K562 (cell line): ENCODE data around the gene MPHOSPH6. TPM values are rescaled to one million over a fixed set of nuclear protein-coding genes. Genes with fewer than 3 reads are reported as not detected.
A peak's percentile ranks its signal among the peaks of the same experiment; 100 is the strongest.
"Not testable (repeated sequence)": the region's sequence is repeated elsewhere in the genome, so short reads cannot be mapped to it uniquely, and the experiment has no call there.

Source experiments
- ATAC-seq: fragments of 200-7000 bp; cut with Tn5 transposase; 3 replicates; pipeline ENCODE4 v1.9.1; 2020; ENCODE audit warnings: moderate library complexity
- BruUV-seq: library from RNA; stranded (reverse); fragments of 400-500 nt; replicated peaks from 2 replicates; lab custom pipeline; 2021; lab: Mats Ljungman, UMichigan
- CTCF ChIA-PET: fragments of 300-600 bp; formaldehyde crosslinking; extraction: SDS; loops from one replicate; lab custom pipeline; 2021; ENCODE audit warnings: low intra/inter-chr PET ratio; lab: Yijun Ruan, JAX
- POLR2A ChIA-PET: fragments of 300-600, 350-650 bp; sonication (Branson Sonifier 250); formaldehyde crosslinking; extraction: SDS; loops from one replicate; lab custom pipeline; 2021; ENCODE audit warnings: antibody characterized with exemption, inconsistent platforms; lab: Yijun Ruan, JAX
- DNase-seq, 4 experiments: peaks; one replicate each; pipeline versions ENCODE4 v3.0.0 to v3.0.0-alpha.2; 2011 to 2018; ENCODE audit warnings: low spot score in 3 of 4, mixed read lengths in 3 of 4; ENCODE audit errors: extremely low read depth in 1 of 4
- FAIRE-seq: peaks from 2 replicates; lab custom pipeline; 2011; peaks lifted over from hg19 to GRCh38; lab: Jason Lieb, UNC
- H2AFZ ChIP-seq: 2 replicates; pipeline ENCODE4 v1.6.0; 2011; ENCODE audit warnings: low read depth, low read length, control low read depth, inconsistent platforms
- H3K27ac ChIP-seq: fragments of 200-600 bp; 3 replicates; pipeline ENCODE4 v1.8.0; 2011; ENCODE audit warnings: low read depth, mild to moderate bottlenecking, control low read depth, inconsistent platforms, low read length, moderate library complexity, mixed read lengths; ENCODE audit errors: extremely low read depth
- H3K27me3 ChIP-seq, 2 experiments: fragments of 300-600 bp in 1 of 2; 2 replicates in 1 of 2; 3 replicates in 1 of 2; pipeline versions ENCODE4 v1.6.0 to v1.8.0; 2011; ENCODE audit warnings: inconsistent platforms in 2 of 2, low read length in 2 of 2, mild to moderate bottlenecking in 1 of 2, mixed read lengths in 1 of 2, moderate library complexity in 1 of 2; ENCODE audit not compliant: control insufficient read depth in 2 of 2, insufficient read depth in 2 of 2
- H3K36me3 ChIP-seq: fragments of 300-600 bp; 3 replicates; pipeline ENCODE4 v1.8.0; 2011; ENCODE audit warnings: mild to moderate bottlenecking, low read length, inconsistent platforms; ENCODE audit not compliant: control insufficient read depth, insufficient read depth
- H3K4me1 ChIP-seq, 2 experiments: fragments of 200-600 bp in 1 of 2; replicated peaks in 1 of 2; 2 replicates in 1 of 2; 3 replicates in 1 of 2; pipeline versions ENCODE4 v1.5.1 to v1.8.0; 2011; ENCODE audit warnings: inconsistent platforms in 2 of 2, low read length in 2 of 2, mild to moderate bottlenecking in 1 of 2, mixed read lengths in 1 of 2, moderate library complexity in 1 of 2; ENCODE audit not compliant: control insufficient read depth in 2 of 2, insufficient read depth in 2 of 2
- H3K4me2 ChIP-seq: 2 replicates; pipeline ENCODE4 v1.6.1; 2011; ENCODE audit warnings: low read length, control low read depth, inconsistent platforms, mixed read lengths; ENCODE audit not compliant: insufficient read depth
- H3K4me3 ChIP-seq: fragments of 200-600 bp; sonication (generic), shearing (Covaris generic); 2 replicates; pipeline ENCODE4 v1.5.1; 2016; ENCODE audit warnings: control low read depth, inconsistent platforms
- H3K79me2 ChIP-seq: fragments of 200-600 bp; 3 replicates; pipeline ENCODE4 v1.8.0; 2011; ENCODE audit warnings: low read length, inconsistent platforms; ENCODE audit not compliant: control insufficient read depth, insufficient read depth
- H3K9ac ChIP-seq, 2 experiments: 2 replicates each; pipeline versions ENCODE4 v1.6.0 to v1.6.1; 2011; ENCODE audit warnings: low read depth in 2 of 2, low read length in 2 of 2, control low read depth in 1 of 2, inconsistent platforms in 1 of 2, mild to moderate bottlenecking in 1 of 2, mixed read lengths in 1 of 2; ENCODE audit not compliant: insufficient read depth in 1 of 2
- H3K9me1 ChIP-seq: one replicate; pipeline ENCODE4 v1.6.0; 2011; ENCODE audit warnings: inconsistent platforms, mild to moderate bottlenecking, low read length, moderate library complexity; ENCODE audit not compliant: control insufficient read depth, insufficient read depth
- H3K9me3 ChIP-seq: replicated peaks from 2 replicates; pipeline ENCODE4 v1.5.1; 2011; ENCODE audit warnings: low read depth, low read length, inconsistent platforms; ENCODE audit not compliant: control insufficient read depth, insufficient read depth
- H4K20me1 ChIP-seq: replicated peaks from 2 replicates; pipeline ENCODE4 v1.6.1; 2011; ENCODE audit warnings: low read length, inconsistent platforms, mixed read lengths; ENCODE audit not compliant: control insufficient read depth, insufficient read depth
- COPS2 ChIP-seq: fragments of 450-650 bp; conservative IDR thresholded peaks from 2 replicates; pipeline ENCODE4 v1.6.1; 2016; ENCODE audit warnings: mild to moderate bottlenecking, moderate library complexity
- DMBX1 ChIP-seq: fragments of 250-450 bp; sonication (Bioruptor Pico); IDR thresholded peaks from 2 replicates; pipeline ENCODE4 v1.8.0; 2022; ENCODE audit warnings: inconsistent platforms, mild to moderate bottlenecking, moderate library complexity, borderline replicate concordance
- RFX1 ChIP-seq: fragments of 450-650 bp; IDR thresholded peaks from 2 replicates; pipeline ENCODE4 v1.6.1; 2016; ENCODE audit warnings: mild to moderate bottlenecking, moderate library complexity
- SNIP1 ChIP-seq: fragments of 450-650 bp; IDR thresholded peaks from 2 replicates; pipeline ENCODE4 v1.7.1; 2017; ENCODE audit warnings: low read depth, mild to moderate bottlenecking
- WGBS: fragments of 100-300 bp; shearing (Covaris generic); methylation state at CpG from one replicate; pipeline ENCODE4 v1.1.6; 2016; ENCODE audit warnings: low coverage, mixed read lengths; ENCODE audit not compliant: insufficient coverage; ENCODE audit errors: missing lambda C conversion rate; 5-methylcytosine and 5-hydroxymethylcytosine counted together
- in situ Hi-C: fragments of 300-500 bp; cut with MboI; formaldehyde crosslinking; loops from 4 replicates; pipeline ENCODE4 v1.15.0; 2018; ENCODE audit warnings: inconsistent platforms, mixed read lengths
- intact Hi-C: fragments of 100-400 bp; cut with micrococcal nuclease; formaldehyde crosslinking; loops from 2 replicates; pipeline ENCODE4 v1.14.2; 2022
- polyA plus RNA-seq, 8 experiments: library from polyadenylated mRNA; depleted of rRNA in 4 of 8; stranded (reverse) in 5 of 8; unstranded in 3 of 8; fragments of >200 nt; fragmentation: Nextera tagmentation in 2 of 8; fragmentation: Illumina TruSeq in 1 of 8; extraction: Ambion mirVana in 2 of 8; extraction: Trizol in 1 of 8; gene quantifications; 2 replicates each; pipeline versions ENCODE4 v1.2.1 to v1.2.3, GENCODE V29; 2011 to 2014; ENCODE audit warnings: inconsistent platforms in 1 of 8, missing spikeins in 1 of 8
- total RNA-seq, 7 experiments: library from RNA; depleted of rRNA in 6 of 7; stranded (reverse); fragments of >200 nt in 6 of 7; fragmentation: Illumina TruSeq in 2 of 7; extraction: Trizol in 2 of 7; gene quantifications; 2 replicates each; pipeline versions ENCODE4 v1.2.1 to v1.2.3, GENCODE V29; 2011 to 2021; ENCODE audit warnings: low replicate concordance in 1 of 7
- TF ChIP-seq, protein P1 (sequence below), 2 experiments: fragments of 450-650 bp; IDR thresholded peaks; 2 replicates each; pipeline ENCODE4 v1.6.1; 2016
- TF ChIP-seq, protein P2 (sequence below): fragments of 200-800 bp; sonication (Bioruptor generic); IDR thresholded peaks from 2 replicates; pipeline ENCODE4 v1.6.1; 2016; ENCODE audit warnings: missing genetic modification characterization, missing compliant biosample characterization

The MPHOSPH6 gene
- total and polyA plus RNA-seq, 9 of the 15 experiments (the other 6 are each of a cell fraction or from before 2014, with no cell fraction given): 37.0 to 153 (median 76.7) TPM

DNA sequence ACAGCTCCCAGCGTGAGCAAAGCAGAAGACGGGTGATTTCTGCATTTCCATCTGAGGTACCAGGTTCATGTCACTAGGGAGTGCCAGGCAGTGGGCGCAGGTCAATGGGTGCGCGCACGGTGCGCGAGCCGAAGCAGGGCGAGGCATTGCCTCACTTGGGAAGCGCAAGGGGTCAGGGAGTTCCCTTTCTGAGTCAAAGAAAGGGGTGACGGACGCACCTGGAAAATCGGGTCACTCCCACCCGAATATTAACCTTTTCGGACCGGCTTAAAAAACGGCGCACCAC is 30.8 kb downstream of the MPHOSPH6 start:
- peaks cover 12 to 30% of the 10 kb centered on the region in 2 experiments; a peak in 4 of 5 replicates for H3K4me1 ChIP-seq
- H3K4me3 ChIP-seq, ATAC-seq, H3K9me1 ChIP-seq, H3K27me3 ChIP-seq, H3K9me3 ChIP-seq, intact Hi-C loops, FAIRE-seq, in situ Hi-C loops, BruUV-seq, H3K79me2 ChIP-seq, CTCF ChIA-PET, H4K20me1 ChIP-seq: not testable (repeated sequence)
- H3K27ac ChIP-seq: 0 out of 3 replicates have a peak overlapping the region, but pooled peaks have one; percentile 52
- H3K4me2 ChIP-seq: peak overlapping the region; percentile 50
- H3K36me3 ChIP-seq: peaks cover 11% of the 10 kb centered on the region; the same call in 1 of the 3 replicates
- POLR2A ChIA-PET: interaction anchor here (0.7 kb wide), 1 partner anchor 8 kb away, joined by 4 read pairs; no protein-coding TSS in a partner anchor
- peak overlapping the region; percentile 68 for H2AFZ ChIP-seq
- 0 out of 2 replicates have a peak, but pooled peaks have one; percentile 16 for TF ChIP-seq DMBX1
- TF ChIP-seq, all 486 proteins: peak for 1; not testable (repeated sequence) for 485
- 49% methylated on average over 10 of the region's 19 CpGs for WGBS
- not testable (repeated sequence) for DNase-seq
- 0 out of 4 replicates have a peak overlapping the region, but pooled peaks of 1 of the 2 experiments have one; percentile 48 for H3K9ac ChIP-seq

DNA sequence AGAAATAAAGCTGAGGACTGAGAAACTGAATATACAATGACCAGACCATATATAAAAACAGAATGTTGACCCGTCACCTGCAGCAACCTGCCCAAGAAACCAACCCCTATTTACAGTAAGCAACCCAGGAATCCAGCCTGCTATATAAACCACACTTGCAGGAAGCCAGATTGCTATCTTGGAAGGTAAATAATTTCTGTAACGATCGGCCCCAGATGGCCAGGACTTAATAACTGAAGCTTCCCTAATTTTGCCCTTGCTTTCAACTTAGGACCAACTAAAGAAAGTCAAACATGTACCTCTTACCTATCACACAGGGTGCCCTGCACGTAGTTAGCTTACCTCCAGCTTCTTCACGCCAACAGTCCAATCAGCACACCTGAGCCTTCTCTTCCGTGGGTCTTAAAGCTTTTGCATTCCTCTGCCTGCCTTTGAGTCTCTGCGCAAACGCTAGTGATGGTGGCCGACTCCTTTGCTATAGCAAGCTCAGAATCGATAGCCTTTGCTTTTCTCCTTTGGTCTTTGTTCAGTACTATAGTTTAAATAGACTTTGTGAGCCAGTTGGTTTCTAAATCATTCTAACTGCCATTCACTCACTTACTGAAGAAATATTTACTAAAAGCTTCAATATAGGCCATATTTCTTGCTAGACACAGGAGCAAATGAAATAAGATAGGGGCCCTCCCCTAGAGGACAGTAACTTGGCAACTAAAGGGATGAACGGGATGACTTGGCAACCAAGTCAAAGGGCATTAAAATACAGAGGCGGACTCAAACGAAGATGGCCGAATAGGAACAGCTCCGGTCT is 31.3 kb downstream of the MPHOSPH6 start:
- Histone ChIP-seq H3K4me3 (no peak overlapping the region), H3K4me2 (peak overlapping the region; percentile 50; the same call in 1 of the 2 replicates), H3K36me3 (peaks cover 11% of the 10 kb centered on the region; the same call in 1 of the 3 replicates), H3K79me2 (no peaks in the 10 kb centered on the region), H3K9me1 (no peaks in the 10 kb centered on the region), H4K20me1 (no peaks in the 10 kb centered on the region), H3K9me3 (no peaks in the 10 kb centered on the region), H3K9ac (no peak overlapping the region), H3K4me1 (peaks cover 12 to 30% of the 10 kb centered on the region in 2 experiments; a peak in 4 of 5 replicates), H2AFZ (peak overlapping the region; percentile 68), H3K27ac (peak overlapping the region; percentile 21; the same call in 2 of the 3 replicates), H3K27me3 (no peaks in the 10 kb centered on the region)
- ChIA-PET CTCF (no interaction called here), POLR2A (interaction anchor here (0.7 to 1.5 kb wide), 5 partner anchors 8 to 508 kb away, joined by 3 to 4 read pairs (median 3); no protein-coding TSS in a partner anchor)
- DNase-seq (no peak), ATAC-seq (peak; percentile 81), FAIRE-seq (no peak)
- BruUV-seq: TSS peak; percentile 31
- WGBS: 85% methylated on average over 15 of the region's 15 CpGs
- in situ Hi-C loops (no loop called here), intact Hi-C loops (no loop called here)
- no peak for TF ChIP-seq COPS2
- peak; percentile 48 for TF ChIP-seq RFX1
- no peak for TF ChIP-seq SNIP1
- TF ChIP-seq, protein P1, sequence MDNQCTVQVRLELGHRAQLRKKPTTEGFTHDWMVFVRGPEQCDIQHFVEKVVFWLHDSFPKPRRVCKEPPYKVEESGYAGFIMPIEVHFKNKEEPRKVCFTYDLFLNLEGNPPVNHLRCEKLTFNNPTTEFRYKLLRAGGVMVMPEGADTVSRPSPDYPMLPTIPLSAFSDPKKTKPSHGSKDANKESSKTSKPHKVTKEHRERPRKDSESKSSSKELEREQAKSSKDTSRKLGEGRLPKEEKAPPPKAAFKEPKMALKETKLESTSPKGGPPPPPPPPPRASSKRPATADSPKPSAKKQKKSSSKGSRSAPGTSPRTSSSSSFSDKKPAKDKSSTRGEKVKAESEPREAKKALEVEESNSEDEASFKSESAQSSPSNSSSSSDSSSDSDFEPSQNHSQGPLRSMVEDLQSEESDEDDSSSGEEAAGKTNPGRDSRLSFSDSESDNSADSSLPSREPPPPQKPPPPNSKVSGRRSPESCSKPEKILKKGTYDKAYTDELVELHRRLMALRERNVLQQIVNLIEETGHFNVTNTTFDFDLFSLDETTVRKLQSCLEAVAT (IDR thresholded peaks at IDR 0.05): peak in 1 of 2 experiments; percentile 7; a peak in 1 of 4 replicates
- TF ChIP-seq, protein P2, sequence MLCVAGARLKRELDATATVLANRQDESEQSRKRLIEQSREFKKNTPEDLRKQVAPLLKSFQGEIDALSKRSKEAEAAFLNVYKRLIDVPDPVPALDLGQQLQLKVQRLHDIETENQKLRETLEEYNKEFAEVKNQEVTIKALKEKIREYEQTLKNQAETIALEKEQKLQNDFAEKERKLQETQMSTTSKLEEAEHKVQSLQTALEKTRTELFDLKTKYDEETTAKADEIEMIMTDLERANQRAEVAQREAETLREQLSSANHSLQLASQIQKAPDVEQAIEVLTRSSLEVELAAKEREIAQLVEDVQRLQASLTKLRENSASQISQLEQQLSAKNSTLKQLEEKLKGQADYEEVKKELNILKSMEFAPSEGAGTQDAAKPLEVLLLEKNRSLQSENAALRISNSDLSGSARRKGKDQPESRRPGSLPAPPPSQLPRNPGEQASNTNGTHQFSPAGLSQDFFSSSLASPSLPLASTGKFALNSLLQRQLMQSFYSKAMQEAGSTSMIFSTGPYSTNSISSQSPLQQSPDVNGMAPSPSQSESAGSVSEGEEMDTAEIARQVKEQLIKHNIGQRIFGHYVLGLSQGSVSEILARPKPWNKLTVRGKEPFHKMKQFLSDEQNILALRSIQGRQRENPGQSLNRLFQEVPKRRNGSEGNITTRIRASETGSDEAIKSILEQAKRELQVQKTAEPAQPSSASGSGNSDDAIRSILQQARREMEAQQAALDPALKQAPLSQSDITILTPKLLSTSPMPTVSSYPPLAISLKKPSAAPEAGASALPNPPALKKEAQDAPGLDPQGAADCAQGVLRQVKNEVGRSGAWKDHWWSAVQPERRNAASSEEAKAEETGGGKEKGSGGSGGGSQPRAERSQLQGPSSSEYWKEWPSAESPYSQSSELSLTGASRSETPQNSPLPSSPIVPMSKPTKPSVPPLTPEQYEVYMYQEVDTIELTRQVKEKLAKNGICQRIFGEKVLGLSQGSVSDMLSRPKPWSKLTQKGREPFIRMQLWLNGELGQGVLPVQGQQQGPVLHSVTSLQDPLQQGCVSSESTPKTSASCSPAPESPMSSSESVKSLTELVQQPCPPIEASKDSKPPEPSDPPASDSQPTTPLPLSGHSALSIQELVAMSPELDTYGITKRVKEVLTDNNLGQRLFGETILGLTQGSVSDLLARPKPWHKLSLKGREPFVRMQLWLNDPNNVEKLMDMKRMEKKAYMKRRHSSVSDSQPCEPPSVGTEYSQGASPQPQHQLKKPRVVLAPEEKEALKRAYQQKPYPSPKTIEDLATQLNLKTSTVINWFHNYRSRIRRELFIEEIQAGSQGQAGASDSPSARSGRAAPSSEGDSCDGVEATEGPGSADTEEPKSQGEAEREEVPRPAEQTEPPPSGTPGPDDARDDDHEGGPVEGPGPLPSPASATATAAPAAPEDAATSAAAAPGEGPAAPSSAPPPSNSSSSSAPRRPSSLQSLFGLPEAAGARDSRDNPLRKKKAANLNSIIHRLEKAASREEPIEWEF (CRISPR knock-in tag): no peak
